B cell (primary cell): ENCODE results near the gene SKIC8. TPM values are rescaled to one million over a fixed set of nuclear protein-coding genes. Genes with fewer than 3 reads are reported as not detected.

Experiments
- ATAC-seq: fragments of 200-7000 bp; cut with Tn5 transposase; one replicate; pipeline ENCODE4 v1.10.0; 2021; ENCODE audit warnings: low read depth, mild to moderate bottlenecking, moderate number of reproducible peaks, moderate library complexity
- CTCF ChIA-PET: fragments of 350-600 bp; sonication (Branson Sonifier 250); formaldehyde crosslinking; loops from one replicate; lab custom pipeline; 2021; ENCODE audit warnings: antibody characterized with exemption, inconsistent platforms; lab: Charles Lee
- POLR2A ChIA-PET: fragments of 350-600 bp; sonication (Branson Sonifier 250); formaldehyde crosslinking; loops from one replicate; lab custom pipeline; 2021; ENCODE audit warnings: antibody characterized with exemption; lab: Charles Lee
- DNase-seq: peaks from one replicate; pipeline ENCODE4 v3.0.0; 2013
- H2AFZ ChIP-seq: 2 replicates; pipeline ENCODE4 v1.6.1; 2012; ENCODE audit warnings: mild to moderate bottlenecking, low read depth, low read length; ENCODE audit not compliant: insufficient read depth, poor library complexity, severe bottlenecking
- H3K27ac ChIP-seq, 2 donors: 1 replicate in 1 of 2; 2 replicates in 1 of 2; pipeline ENCODE4 v1.5.1; 2012 to 2013; ENCODE audit warnings: low read length in 2 of 2, mild to moderate bottlenecking in 2 of 2, moderate library complexity in 1 of 2
- H3K27me3 ChIP-seq, 4 experiments: fragments of 200-600 bp in 1 of 4; sonication (generic) in 1 of 4; replicated peaks in 1 of 4; 1 replicate in 2 of 4; 2 replicates in 2 of 4; pipeline versions ENCODE4 v1.6.1 to v1.7.0; 2013 to 2016; ENCODE audit warnings: low read length in 3 of 4, mild to moderate bottlenecking in 2 of 4, mixed read lengths in 1 of 4, moderate library complexity in 1 of 4; ENCODE audit not compliant: insufficient read depth in 4 of 4, control insufficient read depth in 3 of 4; ENCODE audit errors: control extremely low read depth in 1 of 4
- H3K36me3 ChIP-seq, 2 experiments: replicated peaks in 1 of 2; 1 replicate in 1 of 2; 2 replicates in 1 of 2; pipeline versions ENCODE4 v1.6.1 to v1.7.1; 2013; ENCODE audit warnings: low read length in 1 of 2; ENCODE audit not compliant: insufficient read depth in 2 of 2, control insufficient read depth in 1 of 2; ENCODE audit errors: control extremely low read depth in 1 of 2, extremely low read depth in 1 of 2
- H3K4me1 ChIP-seq, 2 donors: fragments of 200-600 bp in 1 of 2; sonication (generic) in 1 of 2; 1 replicate in 1 of 2; 2 replicates in 1 of 2; pipeline versions ENCODE4 v1.5.1 to v1.6.1; 2013 to 2017; ENCODE audit warnings: low read length in 2 of 2; ENCODE audit not compliant: control insufficient read depth in 2 of 2, insufficient read depth in 2 of 2
- H3K4me2 ChIP-seq: replicated peaks from 2 replicates; pipeline ENCODE3; 2012; ENCODE audit warnings: mild to moderate bottlenecking, low read depth, low read length; ENCODE audit not compliant: poor library complexity, severe bottlenecking
- H3K4me3 ChIP-seq, 5 experiments: fragments of 200-600 bp in 1 of 5; sonication (generic) in 1 of 5; 1 replicate in 3 of 5; 2 replicates in 2 of 5; pipeline versions ENCODE4 v1.5.1 to v1.7.0; 2011 to 2016; ENCODE audit warnings: low read length in 4 of 5, mild to moderate bottlenecking in 4 of 5, low read depth in 2 of 5, control low read depth in 1 of 5, moderate library complexity in 1 of 5; ENCODE audit not compliant: insufficient read depth in 1 of 5; ENCODE audit errors: control extremely low read depth in 1 of 5, extremely low read depth in 1 of 5
- H3K79me2 ChIP-seq: fragments of 200-600 bp; sonication (generic); one replicate; pipeline ENCODE4 v1.6.0; 2016; ENCODE audit warnings: low read length; ENCODE audit not compliant: control insufficient read depth, insufficient read depth
- H3K9ac ChIP-seq: fragments of 200-600 bp; sonication (generic); 2 replicates; pipeline ENCODE4 v1.6.1; 2017; ENCODE audit warnings: mild to moderate bottlenecking, low read length, moderate library complexity
- H3K9me3 ChIP-seq, 3 donors: one replicate each; pipeline versions ENCODE4 v1.6.1 to v1.7.1; 2013; ENCODE audit warnings: low read length in 2 of 3; ENCODE audit not compliant: control insufficient read depth in 2 of 3, insufficient read depth in 1 of 3; ENCODE audit errors: control extremely low read depth in 1 of 3
- H4K20me1 ChIP-seq: 2 replicates; pipeline ENCODE4 v1.6.0; 2012; ENCODE audit warnings: mild to moderate bottlenecking, low read length; ENCODE audit not compliant: insufficient read depth, control insufficient read depth, poor library complexity, severe bottlenecking
- H3K27ac Mint-ChIP-seq: one replicate; pipeline ENCODE4 v1.8.0; 2021; ENCODE audit warnings: mixed read lengths
- H3K27me3 Mint-ChIP-seq: one replicate; pipeline ENCODE4 v1.8.0; 2021; ENCODE audit warnings: mixed read lengths
- H3K4me1 Mint-ChIP-seq: one replicate; pipeline ENCODE4 v1.8.0; 2021; ENCODE audit warnings: mixed read lengths
- H3K4me3 Mint-ChIP-seq: one replicate; pipeline ENCODE4 v1.8.0; 2021; ENCODE audit warnings: mixed read lengths
- H3K9me3 Mint-ChIP-seq: one replicate; pipeline ENCODE4 v1.8.0; 2022; ENCODE audit warnings: mixed read lengths; ENCODE audit not compliant: insufficient read depth
- CTCF ChIP-seq: fragments of 200-600 bp; IDR thresholded peaks from one replicate; pipeline ENCODE4 v1.8.0; 2022; ENCODE audit warnings: antibody characterized with exemption, mild to moderate bottlenecking
- EZH2 ChIP-seq: IDR thresholded peaks from 2 replicates; pipeline ENCODE4 v1.6.1; 2012; ENCODE audit warnings: borderline replicate concordance, low read depth, mild to moderate bottlenecking, moderate library complexity, low read length; ENCODE audit not compliant: insufficient read depth, poor library complexity, severe bottlenecking
- WGBS: methylation state at CpG from one replicate; pipeline ENCODE4 v1.1.5; 2013; ENCODE audit warnings: missing lambda C conversion rate; ENCODE audit not compliant: insufficient coverage; 5-methylcytosine and 5-hydroxymethylcytosine counted together
- intact Hi-C: fragments of 100-400 bp; cut with micrococcal nuclease; formaldehyde crosslinking; loops from one replicate; pipeline ENCODE4 v1.10.0; 2022
- polyA plus RNA-seq: library from polyadenylated mRNA; depleted of rRNA; stranded (reverse); fragments of >200 nt; gene quantifications from 2 replicates; pipeline ENCODE4 v1.2.3, GENCODE V29; 2012
- total RNA-seq, 2 donors: library from RNA; stranded (reverse); fragments of 120-200 nt in 1 of 2; gene quantifications; 1 replicate in 1 of 2; 2 replicates in 1 of 2; pipeline versions ENCODE4 v1.2.3 to v1.2.4, GENCODE V29; 2013 to 2022

Gene SKIC8
- total and polyA plus RNA-seq, 2 donors (not counting 1 experiment from before 2014, with no cell fraction given), result 31.9 to 40.2 TPM

GRCh38 chr15:78307976-78308375 lies 8.6 kb upstream of the SKIC8 start:
- Histone ChIP-seq H4K20me1 (no peaks in the 10 kb centered on the region), H2AFZ (no peak overlapping the region), H3K4me2 (no peak overlapping the region), H3K27ac (no peak overlapping the region), H3K27me3 (peaks cover 0 to 16% (median 0%) of the 10 kb centered on the region in 4 experiments), H3K9me3 (no peaks in the 10 kb centered on the region), H3K4me3 (no peak overlapping the region), H3K79me2 (no peaks in the 10 kb centered on the region), H3K36me3 (no peaks in the 10 kb centered on the region), H3K9ac (no peak overlapping the region), H3K4me1 (no peaks in the 10 kb centered on the region)
- H3K9me3 Mint-ChIP-seq, result no peaks in the 10 kb centered on the region
- CTCF ChIA-PET, result interaction anchor here (1.5 to 1.6 kb wide), 2 partner anchors 9 to 116 kb away, joined by 3 to 8 read pairs; partner anchors contain the start of gene SKIC8
- H3K4me3 Mint-ChIP-seq, result no peak overlapping the region
- TF ChIP-seq EZH2, result no peak
- no peak for TF ChIP-seq CTCF
- ATAC-seq (no peak), DNase-seq (no peak)
- intact Hi-C loops, result loop anchor here (2.0 kb wide), 1 partner anchor 115 kb away; no protein-coding TSS in a partner anchor
- H3K27me3 Mint-ChIP-seq, result peaks cover 20% of the 10 kb centered on the region
- WGBS, result 47% methylated on average over 4 of the region's 6 CpGs
- no peak overlapping the region for H3K27ac Mint-ChIP-seq
- no peaks in the 10 kb centered on the region for H3K4me1 Mint-ChIP-seq
- POLR2A ChIA-PET, result no interaction called here

- WGBS, result 100% methylated on average over 3 of the region's 3 CpGs
- ATAC-seq, result no peak
- Histone ChIP-seq H3K79me2 (no peaks in the 10 kb centered on the region), H2AFZ (no peak overlapping the region), H4K20me1 (no peaks in the 10 kb centered on the region), H3K9ac (no peak overlapping the region), H3K27ac (no peak overlapping the region), H3K27me3 (peaks cover 0 to 16% (median 0%) of the 10 kb centered on the region in 4 experiments), H3K4me1 (no peaks in the 10 kb centered on the region), H3K9me3 (no peaks in the 10 kb centered on the region), H3K36me3 (no peaks in the 10 kb centered on the region), H3K4me3 (no peak overlapping the region), H3K4me2 (no peak overlapping the region)
- ChIA-PET POLR2A (no interaction called here), CTCF (interaction anchor here (0.6 kb wide), 1 partner anchor 38 kb away, joined by 4 read pairs; no protein-coding TSS in a partner anchor)
- H3K27me3 Mint-ChIP-seq, result peaks cover 20% of the 10 kb centered on the region
- TF ChIP-seq EZH2 (no peak), CTCF (no peak)
- H3K4me3 Mint-ChIP-seq, result no peak overlapping the region
- intact Hi-C loops, result no loop called here
- H3K4me1 Mint-ChIP-seq, result no peaks in the 10 kb centered on the region
- no peak overlapping the region for H3K27ac Mint-ChIP-seq
- no peak for DNase-seq
- H3K9me3 Mint-ChIP-seq, result no peaks in the 10 kb centered on the region
These were observed 6.9 kb upstream of the SKIC8 start for GRCh38 chr15:78306176-78306774.
